NCI-H524 treated with DMSO at 0.1 percent for 48 hours (cell line): ENCODE measurements around the gene SPO11.

ENCODE experiments used
- DNase-seq: peaks from one replicate; lab custom pipeline; 2025; lab: John Stamatoyannopoulos, UW

SPO11 gene

GRCh38 chr20:57391439-57392301 is 62.1 kb downstream of the SPO11 start:
- no peak for DNase-seq

GRCh38 chr20:57392512-57393271 is 63.1 kb downstream of the SPO11 start:
- DNase-seq, result no peak
